Stimulated activated CD4-positive, alpha-beta T cell treated with anti-CD3 and anti-CD28 coated beads, Interleukin-12 subunit alpha, Interleukin-12 subunit beta, amount 100 ng/mL, for 4 hours (primary cell): ENCODE results near the gene ITGAE.
"Not testable (repeated sequence)": the region's sequence is repeated elsewhere in the genome, so short reads cannot be mapped to it uniquely, and the experiment has no call there.

Experiments
- DNase-seq: peaks from one replicate; pipeline ENCODE4 v3.0.0-alpha.2; 2020

Gene ITGAE

DNA sequence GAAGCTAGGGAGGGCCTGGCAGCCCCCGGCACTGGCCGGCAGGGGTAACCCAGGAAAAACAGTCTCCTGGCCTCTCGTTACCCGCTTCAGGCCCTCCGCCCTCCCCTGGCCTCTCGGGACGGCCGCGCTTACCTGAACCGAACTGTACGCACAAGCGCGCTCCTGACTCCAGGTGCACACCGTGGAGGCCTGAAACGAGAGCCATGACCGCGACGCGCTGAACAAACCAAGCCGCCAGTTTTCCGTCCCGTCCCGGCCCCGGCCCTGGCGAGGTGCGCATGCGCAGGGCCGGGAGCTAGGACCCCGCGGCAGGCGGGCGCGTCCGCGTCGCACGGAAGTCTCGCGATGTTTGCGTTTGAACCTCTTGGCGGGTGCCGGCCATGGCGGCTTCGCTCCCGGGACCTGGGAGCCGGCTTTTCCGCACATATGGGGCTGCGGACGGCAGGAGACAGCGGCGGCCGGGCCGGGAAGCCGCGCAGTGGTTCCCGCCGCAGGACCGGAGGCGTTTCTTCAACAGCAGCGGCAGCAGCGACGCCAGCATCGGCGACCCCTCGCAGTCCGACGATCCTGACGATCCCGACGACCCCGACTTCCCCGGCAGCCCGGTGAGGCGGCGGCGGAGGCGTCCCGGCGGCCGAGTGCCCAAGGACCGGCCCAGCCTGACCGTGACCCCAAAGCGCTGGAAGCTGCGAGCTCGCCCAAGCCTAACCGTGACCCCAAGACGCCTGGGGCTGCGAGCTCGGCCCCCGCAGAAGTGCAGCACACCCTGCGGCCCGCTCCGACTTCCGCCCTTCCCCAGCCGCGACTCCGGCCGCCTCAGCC is 77.2 kb downstream of the ITGAE start, which contains the start of gene HASPIN:
TSS of gene HASPIN (plus strand) at position 348 of the 822 bp plus-strand sequence. CDS start at position 381, 33 bp downstream.
- peak; percentile 92 for DNase-seq

DNA sequence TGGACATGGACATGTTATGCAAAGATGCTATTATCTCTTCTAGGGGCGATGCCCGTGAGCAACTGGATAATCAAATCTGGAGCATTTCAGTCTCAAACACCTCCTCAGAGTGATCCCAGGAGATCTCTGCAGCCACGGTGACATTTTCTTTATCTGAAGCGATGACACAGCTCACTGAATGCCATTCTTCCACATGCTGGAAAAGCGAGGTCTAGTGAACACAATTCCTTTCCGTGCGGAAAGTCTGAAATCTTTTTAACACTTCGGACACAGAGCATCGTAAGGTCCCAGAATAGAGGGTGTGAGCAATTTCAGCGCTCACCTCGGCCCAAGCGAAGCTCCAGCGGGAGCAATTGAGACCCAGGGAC is 77.8 kb downstream of the ITGAE start:
- DNase-seq = no peak

DNA sequence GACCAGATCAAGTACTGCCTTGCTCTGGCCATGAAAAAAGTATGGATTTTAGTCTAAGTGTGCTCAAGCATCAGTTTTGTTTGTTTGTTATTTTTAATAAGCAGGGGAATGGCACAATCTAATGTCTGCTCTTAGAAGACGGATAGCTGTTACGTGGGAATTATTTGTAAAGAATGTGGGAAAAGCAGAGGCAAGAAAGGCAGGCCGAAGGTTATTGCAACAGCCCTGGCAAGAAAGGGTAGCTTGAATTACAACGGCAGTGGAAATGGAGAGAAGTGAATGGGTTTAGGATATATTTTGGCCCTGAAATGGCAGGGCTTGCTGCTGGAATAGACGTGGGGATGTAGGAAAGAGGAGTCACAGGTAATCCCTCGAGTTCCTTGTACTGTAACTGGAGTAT is 78.3 kb downstream of the ITGAE start:
- no peak for DNase-seq

DNA sequence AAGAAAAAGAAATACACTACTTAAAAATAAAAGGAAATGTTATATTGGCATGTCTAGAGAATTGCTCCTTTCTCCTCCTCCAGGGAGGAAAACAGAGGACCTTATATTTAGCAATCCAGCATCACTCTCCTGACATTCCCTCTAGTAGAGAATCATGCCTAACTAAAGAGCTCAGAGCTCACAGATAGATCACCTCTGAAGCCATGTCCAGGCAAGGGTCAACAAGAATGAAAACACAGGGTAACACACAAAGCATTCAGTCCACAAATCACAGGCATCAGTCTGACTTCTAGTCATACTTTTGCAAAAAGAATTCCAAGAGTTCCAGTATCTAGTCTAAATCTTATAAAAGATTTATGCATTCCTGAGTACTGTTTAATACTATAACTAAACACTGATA is 81.7 kb downstream of the ITGAE start:
- no peak for DNase-seq

DNA sequence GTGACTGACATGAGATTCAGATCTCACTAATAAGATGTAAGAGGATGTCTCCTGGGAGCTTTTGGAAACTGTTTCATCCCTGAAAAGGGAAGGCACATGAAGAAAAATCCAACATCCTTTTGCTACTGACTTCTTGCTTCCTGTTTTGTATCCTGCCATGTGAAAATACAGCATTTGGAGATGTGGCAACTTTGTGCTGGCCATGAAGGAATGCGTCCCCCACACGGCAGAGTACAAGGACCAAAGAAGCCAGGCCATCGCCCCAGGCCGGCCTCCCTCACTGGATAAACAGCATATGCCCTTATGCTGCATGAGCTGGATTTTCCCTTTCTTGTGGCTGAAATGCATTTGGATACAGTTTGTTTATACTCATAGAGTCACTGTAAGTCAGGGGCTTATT is 82.8 kb downstream of the ITGAE start:
- no peak for DNase-seq

DNA sequence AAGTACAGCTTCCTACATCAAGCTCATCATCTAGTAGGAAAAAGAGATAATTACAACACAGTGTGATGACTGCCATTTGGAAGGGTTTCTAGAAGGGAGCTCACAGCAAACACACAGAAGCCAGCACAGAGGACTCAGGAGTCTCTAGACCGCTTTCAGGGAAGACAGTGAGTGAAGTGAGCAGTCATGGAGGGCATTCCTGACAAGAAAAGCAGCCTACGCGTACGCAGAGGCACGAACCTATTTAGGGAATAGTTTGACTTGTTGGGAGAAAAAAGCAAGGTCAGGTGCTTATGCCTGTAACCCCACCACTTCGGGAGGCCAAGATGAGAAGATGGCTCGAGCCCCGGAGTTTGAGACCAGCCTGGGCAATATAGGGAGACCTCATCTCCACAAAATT is 85.7 kb downstream of the ITGAE start:
- DNase-seq = no peak

DNA sequence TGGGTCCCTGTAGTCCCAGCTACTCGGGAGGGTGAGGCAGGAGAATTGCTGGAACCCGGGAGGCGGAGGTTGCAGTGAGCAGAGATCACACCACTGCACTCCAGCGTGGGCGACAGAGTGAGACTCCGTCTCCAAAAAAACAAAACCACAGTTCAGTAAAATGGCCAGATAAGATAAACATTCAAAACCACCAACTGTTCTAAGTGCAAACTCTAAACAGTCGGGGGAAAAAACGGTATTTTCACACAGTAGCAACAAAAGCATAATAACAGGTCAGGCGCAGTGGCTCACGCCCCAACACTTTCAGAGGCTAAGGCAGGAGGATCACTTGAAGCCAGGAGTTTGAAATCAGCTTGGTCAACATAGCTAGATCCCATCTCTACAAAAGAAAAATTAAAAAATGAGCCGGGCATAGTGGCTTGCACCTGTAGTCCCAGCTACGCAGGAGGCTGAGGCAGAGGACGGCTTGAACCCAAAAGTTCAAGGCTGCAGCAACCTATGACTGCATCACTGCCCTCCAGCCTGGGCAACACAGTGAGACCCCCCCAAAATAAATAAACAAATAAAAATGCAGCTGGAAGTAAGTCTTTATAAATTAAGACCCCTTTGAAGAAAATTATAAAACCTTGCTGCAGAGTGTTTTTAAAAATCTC is 88.1 kb downstream of the ITGAE start:
- no peak for DNase-seq

DNA sequence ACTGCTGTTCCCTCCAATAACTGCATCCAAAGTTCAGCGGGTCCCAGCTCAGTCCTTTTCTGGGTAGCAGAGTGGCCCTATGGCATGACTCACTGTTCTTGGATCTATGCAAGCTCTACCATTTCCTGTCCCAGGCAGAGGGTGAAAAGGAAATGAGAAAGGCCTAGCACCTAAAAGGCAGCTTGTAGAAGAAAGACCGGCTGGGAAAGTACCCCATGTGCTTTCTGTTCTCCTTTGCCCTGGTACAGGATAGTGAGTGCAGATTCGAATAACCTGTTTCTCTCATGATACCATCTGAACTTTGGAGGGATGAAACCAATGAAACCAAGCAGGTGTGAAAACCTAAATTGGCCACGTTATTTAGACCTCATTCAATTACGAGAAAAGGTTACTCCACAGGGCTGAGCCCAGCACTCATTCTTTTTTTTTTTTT is 90.0 kb downstream of the ITGAE start:
- DNase-seq = peak; percentile 46

DNA sequence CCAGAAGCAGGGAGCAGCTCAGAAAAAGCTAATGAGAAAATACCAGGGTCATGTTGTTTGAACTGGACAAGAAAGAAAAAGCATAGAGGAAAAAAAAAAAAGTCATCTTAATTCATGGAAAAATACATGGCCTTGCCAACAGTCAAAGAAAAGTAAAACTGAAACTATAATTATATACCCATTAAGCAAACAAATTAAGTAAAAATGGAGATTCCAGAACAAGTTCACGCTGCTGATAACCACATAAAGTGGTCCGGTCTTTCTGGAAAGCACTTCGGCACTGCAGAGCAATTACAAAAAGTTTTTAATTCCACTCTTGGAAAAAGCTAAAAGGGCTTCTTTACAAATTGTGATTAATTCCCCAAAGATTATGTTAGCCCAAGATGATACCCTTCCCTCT is 92.6 kb downstream of the ITGAE start:
- no peak for DNase-seq

DNA sequence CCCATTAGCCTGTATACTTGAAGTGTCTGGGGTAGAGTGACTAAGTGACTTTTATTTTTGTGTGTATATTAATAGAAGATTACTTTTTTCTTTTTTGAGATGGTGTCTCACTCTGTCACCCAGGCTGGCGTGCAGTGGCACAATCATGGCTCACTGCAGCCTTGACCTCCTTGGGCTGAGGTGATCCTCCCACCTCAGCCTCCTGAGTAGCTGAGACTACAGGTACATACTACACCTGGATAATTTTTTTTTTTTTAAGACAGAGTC is 95.3 kb downstream of the ITGAE start:
- not testable (repeated sequence) for DNase-seq

DNA sequence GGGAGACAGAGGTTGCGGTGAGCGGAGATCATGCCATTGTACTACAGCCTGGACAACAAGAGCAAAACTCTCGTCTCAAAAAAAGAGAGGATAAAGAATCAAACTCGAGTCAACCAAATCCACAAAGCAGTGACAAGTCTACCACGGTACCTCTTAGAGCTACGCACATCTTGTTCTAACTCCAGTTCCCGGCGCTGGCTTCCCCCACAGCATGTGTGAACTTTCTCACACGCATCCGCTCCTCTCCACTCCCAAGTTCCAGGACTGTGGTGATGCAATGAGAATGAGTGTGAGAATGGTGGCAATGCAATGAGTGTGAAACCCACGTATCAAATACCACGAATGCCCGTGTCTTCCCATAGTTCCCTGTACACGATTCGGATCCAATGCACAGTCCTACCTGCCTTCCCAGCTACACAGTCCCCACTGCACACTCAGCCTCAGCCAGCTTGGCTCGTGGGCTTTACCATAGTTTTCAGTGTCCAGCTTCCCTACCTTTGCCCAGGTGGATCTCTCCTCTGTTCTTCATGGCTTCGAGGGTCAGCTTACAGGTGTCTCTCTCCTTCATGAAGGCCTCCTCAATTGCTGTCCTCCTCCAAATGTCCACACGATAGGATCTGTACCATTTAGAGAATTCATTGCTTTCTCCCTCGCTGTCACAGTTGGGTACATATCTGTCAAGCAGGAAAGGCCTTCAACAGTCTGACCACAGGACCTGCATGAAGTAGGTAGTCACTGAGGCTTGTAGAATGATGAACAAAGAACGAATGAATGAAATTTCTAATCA is 95.9 kb downstream of the ITGAE start:
- DNase-seq = no peak

DNA sequence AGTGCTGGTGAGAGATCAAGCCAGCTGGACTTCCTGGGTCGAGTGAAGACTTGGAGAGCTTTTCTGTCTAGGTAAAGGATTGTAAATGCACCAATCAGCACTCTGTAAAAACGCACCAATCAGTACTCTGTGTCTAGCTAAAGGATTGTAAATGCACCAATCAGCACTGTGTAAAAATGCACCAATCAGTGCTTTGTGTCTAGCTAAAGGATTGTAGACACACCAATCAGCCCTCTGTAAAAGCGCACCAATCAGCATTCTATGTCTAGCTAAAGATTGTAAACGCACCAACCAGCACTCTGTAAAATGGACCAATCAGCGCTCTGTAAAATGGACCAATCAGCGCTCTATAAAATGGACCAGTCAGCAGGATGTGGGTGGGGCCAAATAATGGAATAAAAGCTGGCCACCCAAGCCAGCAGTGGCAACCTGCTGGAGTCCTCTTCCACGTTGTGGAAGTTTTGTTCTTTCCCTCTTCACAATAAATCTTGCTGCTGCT is 98.9 kb downstream of the ITGAE start:
- DNase-seq = not testable (repeated sequence)

DNA sequence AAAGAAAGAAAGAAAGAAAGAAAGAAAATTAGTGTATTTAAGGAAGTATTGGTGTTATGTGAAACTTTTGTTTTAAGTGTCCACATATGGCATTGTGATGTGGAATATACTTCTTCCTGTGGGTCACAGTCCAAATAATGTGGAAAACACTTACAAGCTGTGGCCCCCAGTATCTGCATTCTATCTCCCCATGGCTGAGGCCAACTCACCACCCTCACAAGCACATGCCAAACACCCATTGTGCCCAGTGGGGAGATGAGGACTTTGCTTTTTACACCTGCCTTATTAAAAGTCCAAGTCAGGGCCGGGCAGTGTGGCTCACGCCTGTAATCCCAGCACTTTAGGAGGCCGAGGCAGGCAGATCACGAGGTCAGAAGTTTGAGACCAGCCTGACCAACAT is 101.0 kb downstream of the ITGAE start:
- DNase-seq = no peak

DNA sequence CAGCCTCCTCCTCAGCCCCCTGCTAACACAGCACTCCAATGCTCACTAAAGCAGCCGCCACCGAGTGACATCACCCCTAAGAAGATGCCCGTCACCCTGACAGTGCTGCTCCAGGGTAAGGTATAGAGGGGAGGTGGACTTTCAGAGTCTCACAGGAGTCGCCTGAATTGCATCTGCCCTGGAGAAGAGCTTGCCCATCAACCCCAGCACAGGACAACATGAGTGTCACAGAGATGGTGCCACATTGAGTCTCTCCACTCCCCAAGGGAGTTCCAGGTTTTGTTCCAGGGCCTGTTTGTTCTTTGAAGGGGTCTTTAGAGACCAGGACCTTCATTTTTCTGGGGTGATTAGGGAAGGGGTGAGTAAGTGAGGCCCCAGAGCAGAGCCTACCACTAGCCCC is 102.8 kb downstream of the ITGAE start:
- no peak for DNase-seq

DNA sequence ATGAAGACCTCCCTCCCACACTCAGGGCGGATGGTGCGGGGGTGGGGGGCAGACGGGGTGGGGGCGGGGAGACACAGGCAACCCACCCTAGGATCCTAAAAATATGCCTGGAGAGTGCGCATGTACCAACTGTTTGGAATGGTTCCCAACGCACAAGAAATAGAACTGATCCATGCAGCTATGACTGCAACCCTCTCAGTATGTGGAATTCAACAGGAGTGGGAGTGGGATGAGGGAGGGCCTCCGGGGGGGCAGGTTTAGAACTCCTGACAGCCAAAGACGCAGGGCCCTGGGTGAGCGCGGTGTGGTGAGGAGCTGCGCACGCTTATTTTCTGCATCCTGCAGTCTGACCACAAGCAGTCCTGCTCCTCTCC is 103.9 kb downstream of the ITGAE start:
- DNase-seq = no peak

DNA sequence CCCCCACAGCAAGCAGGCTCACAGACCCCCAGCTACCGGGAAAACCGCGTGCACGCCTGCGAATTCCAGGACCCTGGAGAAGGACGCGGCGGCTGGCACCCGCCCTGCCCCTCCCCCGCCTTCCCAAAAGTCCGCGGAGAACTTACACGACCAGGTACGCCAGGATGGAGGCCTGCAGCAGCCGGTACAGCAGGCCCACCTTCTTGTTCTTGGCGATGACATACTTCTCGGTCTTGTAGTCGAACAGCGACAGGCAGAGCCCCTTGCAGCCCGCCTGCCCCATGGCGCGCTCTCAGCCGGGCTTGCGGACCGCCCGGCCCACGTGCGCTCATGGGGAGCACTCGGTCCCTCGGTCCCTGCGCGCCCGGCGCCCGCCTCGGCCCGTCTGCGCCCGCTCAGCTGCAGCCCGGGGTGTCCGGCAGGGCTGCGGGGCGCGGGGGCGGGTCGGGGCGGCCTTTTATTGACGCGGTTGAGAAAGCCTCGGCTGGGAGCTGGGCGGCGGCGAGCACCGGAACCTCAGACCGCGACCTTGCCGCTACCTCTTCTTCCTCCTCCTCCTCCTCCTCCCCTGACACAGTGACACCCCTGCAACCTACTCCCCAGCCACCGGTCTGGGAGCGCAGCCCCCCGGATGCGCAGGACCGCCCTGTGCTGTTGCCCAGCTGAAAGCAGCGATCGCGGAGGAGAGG is 105.1 kb downstream of the ITGAE start, which contains the start of gene P2RX5:
TSS of gene P2RX5 (minus strand) at position 433 of the 689 bp plus-strand sequence. CDS start at position 283, 150 bp downstream.
- DNase-seq = peak; percentile 44

DNA sequence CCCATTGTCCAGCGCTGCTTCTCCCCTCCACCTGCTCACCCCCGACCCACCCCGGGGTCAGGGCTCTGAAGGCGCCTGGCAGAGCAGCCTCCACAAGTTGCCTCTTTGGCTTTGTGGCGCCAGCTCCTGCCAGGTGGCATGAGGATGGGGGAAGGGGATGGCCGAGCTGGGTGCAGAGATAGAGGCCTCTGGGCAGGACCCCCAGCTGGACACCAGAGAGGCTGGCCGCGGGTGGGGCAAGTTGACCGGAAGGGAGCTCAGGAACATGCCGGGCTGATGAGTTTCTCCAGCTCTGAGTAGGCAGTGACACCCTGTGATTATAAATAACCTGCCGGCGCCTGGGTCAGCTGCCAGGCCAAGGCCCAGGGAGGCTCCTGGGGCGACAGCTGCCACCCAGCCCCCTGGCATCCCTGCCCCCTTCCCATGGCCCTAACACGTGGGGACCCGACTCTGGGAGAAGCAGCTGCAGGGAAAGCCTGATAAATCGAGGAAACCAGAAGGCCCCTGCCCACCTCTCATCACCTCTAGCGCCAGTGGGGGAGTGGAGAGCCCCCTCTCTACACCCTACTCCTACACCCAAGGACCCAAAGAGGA is 105.8 kb downstream of the ITGAE start:
- DNase-seq = no peak

DNA sequence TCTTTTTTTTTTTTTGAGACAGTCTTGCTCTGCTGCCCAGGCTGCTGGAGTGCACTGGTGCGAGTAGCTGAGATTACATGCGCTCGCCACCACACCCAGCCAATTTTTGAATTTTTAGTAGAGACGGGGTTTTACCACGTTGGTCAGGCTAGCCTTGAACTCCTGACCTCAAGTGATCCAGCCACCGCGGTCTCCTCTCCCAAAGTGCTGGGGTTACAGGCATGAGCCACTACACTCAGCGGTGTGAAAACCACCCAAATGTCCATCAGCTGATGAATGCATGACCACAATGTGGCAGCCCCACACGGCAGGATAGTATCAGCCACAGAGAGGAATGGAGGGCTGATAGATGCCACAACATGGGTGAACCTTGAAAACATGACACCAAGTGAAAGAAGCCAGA is 107.2 kb downstream of the ITGAE start:
- no peak for DNase-seq

DNA sequence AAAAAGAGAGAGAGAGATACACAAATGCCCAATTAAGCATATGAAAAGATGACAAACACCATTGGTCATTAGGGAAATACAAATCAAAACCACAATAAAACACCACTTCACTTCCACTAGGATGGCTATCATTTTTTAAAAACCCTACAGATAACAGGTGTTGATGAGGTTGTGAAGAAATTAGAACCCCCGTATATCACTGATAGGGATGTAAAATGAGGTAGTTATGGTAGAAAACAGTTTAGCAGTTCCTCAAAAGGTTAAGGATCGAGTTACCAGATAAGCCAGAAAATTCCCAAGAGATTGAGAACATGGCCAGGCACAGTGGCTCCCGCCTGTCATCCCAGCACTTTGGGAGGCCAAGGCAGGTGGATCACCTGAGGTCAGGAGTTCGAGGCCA is 107.8 kb downstream of the ITGAE start:
- DNase-seq = no peak

DNA sequence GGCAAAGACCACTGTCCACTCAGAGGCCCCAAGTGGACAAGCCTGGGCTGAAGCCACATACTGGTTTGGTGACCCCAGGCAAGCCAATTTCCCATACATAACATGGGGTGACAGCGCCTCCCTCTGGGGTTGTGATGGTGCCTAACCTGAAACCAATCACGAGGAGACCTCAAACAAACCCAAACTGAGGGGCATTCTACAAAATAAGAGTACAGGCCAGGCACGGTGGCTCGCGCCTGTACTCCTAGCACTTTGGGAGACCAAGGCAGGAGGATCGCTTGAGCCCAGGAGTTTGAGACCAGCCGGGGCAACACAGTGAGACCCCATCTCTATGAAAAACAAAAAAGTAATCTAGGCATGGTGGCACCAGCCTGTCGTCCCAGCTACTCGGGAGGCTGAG is 108.6 kb downstream of the ITGAE start:
- no peak for DNase-seq

DNA sequence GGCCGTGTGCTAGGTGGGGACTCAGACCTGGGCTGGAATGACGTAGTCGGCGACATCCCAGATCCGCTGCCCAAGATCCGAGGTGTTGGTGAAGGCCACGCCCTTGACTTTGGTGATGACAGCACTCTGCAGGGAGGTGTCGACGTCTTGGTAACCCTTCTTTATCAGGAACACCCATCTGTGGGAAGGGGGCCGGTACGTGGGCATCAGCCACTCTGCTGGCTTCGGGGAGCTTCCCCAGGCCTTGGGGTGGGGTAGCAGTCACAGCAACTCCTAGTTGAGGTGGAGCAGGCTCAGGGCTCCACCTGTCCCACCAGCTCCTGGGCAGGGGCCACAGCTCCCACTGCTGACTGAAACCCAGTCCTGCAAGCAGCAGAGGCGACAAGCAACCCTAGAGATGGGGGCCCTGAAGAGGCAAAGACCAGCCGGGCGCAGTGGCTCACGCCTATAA is 109.3 kb downstream of the ITGAE start:
- DNase-seq = no peak

DNA sequence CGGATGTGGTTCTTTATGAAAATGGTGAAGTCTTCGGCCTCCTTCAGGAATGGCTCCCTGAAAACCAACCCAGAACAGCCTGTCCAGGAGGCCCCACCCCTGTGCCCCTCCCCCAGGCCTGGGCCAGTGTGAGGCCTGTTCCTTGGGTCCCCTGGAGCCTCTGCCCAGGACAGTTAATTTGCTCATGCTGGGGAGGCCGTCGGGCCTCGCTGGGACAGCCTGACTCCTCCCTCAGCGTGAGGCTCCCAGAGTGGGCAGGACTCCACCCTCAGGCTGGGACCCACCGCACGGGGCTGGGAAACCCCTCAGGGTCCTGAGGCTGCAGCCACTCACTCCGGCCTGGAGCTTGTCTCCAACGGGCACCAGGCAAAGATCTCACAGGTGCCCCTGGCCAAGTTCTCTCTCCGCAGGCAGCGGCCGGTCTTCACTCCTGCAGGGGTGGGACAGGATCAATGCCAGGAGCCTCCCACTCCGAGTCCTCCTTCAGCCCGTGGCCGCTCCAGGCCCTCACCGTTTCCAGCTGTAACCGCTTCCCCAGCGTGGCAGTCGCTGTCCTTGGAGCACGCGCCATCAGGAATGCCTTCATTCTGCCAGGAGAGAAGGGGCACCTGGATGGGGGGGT is 110.8 kb downstream of the ITGAE start:
- DNase-seq = no peak
